Measurements from ENCODE around the gene RETSAT. TPM values are rescaled to one million over a fixed set of nuclear protein-coding genes. Genes with fewer than 3 reads are reported as not detected.
"Not testable (repeated sequence)": the region's sequence is repeated elsewhere in the genome, so short reads cannot be mapped to it uniquely, and the experiment has no call there.

RETSAT gene
- total and polyA plus RNA-seq, 5 experiments from 2014 or later, result 6.6 to 25.6 (median 15.1) TPM

GRCh38 chr2:85376291-85377065 is 22.1 kb upstream of the RETSAT start:
- H3K4me3 Mint-ChIP-seq, result no peak overlapping the region
- H3K9me3 Mint-ChIP-seq, result peaks cover 0 to 6% (median 2%) of the 10 kb centered on the region in 9 donors
- H3K27me3 Mint-ChIP-seq, result no peaks in the 10 kb centered on the region
- POLR2A ChIA-PET, result no interaction called here
- peaks cover 0 to 3% (median 0%) of the 10 kb centered on the region in 4 donors for H3K4me1 Mint-ChIP-seq
- H3K27ac Mint-ChIP-seq, result no peak overlapping the region
- H3K36me3 Mint-ChIP-seq, result peaks cover 15 to 68% (median 57%) of the 10 kb centered on the region in 3 donors
- ATAC-seq, result no peak
- no peak for DNase-seq

GRCh38 chr2:85371045-85371444 is 16.7 kb upstream of the RETSAT start:
- Mint-ChIP-seq H3K27ac (no peak overlapping the region), H3K9me3 (no peaks in the 10 kb centered on the region), H3K27me3 (no peaks in the 10 kb centered on the region), H3K4me1 (peaks cover 0 to 3% (median 0%) of the 10 kb centered on the region in 4 donors), H3K4me3 (no peak overlapping the region), H3K36me3 (peaks cover 0 to 44% (median 17%) of the 10 kb centered on the region in 3 donors)
- POLR2A ChIA-PET, result no interaction called here
- ATAC-seq, result no peak
- DNase-seq, result no peak

DNA sequence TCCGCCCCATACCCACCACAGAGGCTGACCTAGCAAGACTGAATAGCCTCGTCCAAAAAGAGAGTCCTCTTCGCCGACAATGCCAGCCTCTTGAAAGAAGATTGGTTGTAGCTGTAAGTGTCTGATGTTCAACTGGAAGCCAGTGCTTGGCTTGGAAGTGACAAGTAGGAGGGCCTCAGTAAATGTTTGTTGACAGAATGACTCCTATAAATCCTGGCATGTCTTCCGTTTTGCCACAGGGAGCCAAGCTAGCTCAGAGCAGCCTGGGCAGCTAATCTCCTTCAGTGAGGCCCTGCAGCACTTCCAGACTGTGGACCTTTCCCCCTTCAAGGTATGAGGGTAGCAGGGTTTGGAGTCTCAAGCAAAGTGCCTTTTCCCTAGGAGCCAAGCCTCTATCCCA is 15.2 kb upstream of the RETSAT start:
- DNase-seq, result no peak
- H3K9me3 Mint-ChIP-seq, result no peaks in the 10 kb centered on the region

DNA sequence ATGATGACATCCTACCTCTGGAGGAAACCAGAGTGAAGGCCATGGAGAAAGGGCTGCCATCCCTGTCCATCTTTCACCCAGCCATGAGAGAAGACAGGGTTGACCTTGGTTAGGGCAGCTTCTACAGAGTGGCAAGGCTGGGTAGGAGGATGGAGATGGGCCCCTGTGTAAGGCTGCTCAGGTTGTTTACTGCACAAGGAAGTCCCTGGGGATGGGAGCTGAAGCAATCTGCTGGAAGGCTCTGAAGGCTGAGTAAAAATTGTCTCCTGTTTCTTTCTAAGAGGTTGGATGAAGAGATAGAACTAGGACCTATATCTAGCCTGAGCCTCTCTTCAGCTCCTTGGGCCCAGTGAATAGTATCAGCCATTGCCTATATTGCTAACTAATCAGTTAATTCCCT is 14.6 kb upstream of the RETSAT start:
- Mint-ChIP-seq H3K4me1 (no peaks in the 10 kb centered on the region), H3K27ac (no peak overlapping the region), H3K27me3 (no peaks in the 10 kb centered on the region), H3K4me3 (no peak overlapping the region), H3K9me3 (no peaks in the 10 kb centered on the region), H3K36me3 (peaks cover 0 to 31% (median 9%) of the 10 kb centered on the region in 3 donors)
- ATAC-seq, result no peak
- DNase-seq, result no peak
- POLR2A ChIA-PET, result interaction anchor here (1.2 kb wide), 1 partner anchor 42 kb away, joined by 4 read pairs; no protein-coding TSS in a partner anchor

More for the DNA sequence above, 15.2 kb upstream of the RETSAT start:
- Mint-ChIP-seq H3K4me3 (no peak overlapping the region), H3K4me1 (no peaks in the 10 kb centered on the region), H3K36me3 (peaks cover 0 to 33% (median 12%) of the 10 kb centered on the region in 3 donors), H3K27me3 (no peaks in the 10 kb centered on the region), H3K27ac (no peak overlapping the region)
- ATAC-seq, result no peak
- POLR2A ChIA-PET, result interaction anchor here (0.8 to 1.2 kb wide), 2 partner anchors 43 to 169 kb away, joined by 3 to 4 read pairs; partner anchors contain the start of gene MAT2A

DNA sequence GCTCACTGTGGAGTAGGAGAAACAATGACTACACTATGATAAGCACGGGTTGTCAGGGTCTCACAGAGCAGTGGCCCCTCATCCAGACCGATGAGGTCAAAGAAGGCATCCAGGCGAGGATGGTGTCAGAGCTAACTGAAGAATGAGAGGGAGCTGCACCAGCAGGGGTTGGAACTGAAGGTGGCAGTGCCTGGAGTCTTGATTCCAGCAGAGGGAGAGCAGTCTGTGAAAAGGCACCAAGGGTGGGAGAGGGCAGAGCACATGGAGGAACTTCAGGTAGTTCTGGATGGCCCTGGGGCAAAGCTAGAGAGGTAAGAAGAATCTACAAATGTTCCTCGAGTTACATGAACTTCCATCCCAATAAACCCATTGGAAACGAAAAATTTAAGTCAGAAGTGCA is 12.9 kb upstream of the RETSAT start:
- no peak for ATAC-seq
- Mint-ChIP-seq H3K27ac (peak overlapping the region in 2 of 10 donors; percentile 59 to 66), H3K4me1 (no peaks in the 10 kb centered on the region), H3K4me3 (no peak overlapping the region), H3K9me3 (no peaks in the 10 kb centered on the region), H3K27me3 (no peaks in the 10 kb centered on the region), H3K36me3 (peaks cover 4 to 40% (median 12%) of the 10 kb centered on the region in 3 donors)
- no peak for DNase-seq
- POLR2A ChIA-PET, result no interaction called here

GRCh38 chr2:85362653-85363387 is 8.5 kb upstream of the RETSAT start:
- H3K27me3 Mint-ChIP-seq, ATAC-seq, H3K4me3 Mint-ChIP-seq, DNase-seq, H3K9me3 Mint-ChIP-seq, POLR2A ChIA-PET: not testable (repeated sequence)
- Mint-ChIP-seq H3K27ac (peak overlapping the region in 1 of 10 donors; percentile 27), H3K4me1 (peaks cover 6 to 14% (median 10%) of the 10 kb centered on the region in 4 donors), H3K36me3 (peaks cover 4 to 65% (median 26%) of the 10 kb centered on the region in 3 donors)

GRCh38 chr2:85357736-85358135 is 3.4 kb upstream of the RETSAT start:
- no peak for DNase-seq
- H3K4me1 Mint-ChIP-seq, result peaks cover 20 to 56% (median 50%) of the 10 kb centered on the region in 4 donors
- ATAC-seq, result no peak
- no peak overlapping the region for H3K27ac Mint-ChIP-seq
- peaks cover 0 to 52% (median 26%) of the 10 kb centered on the region in 3 donors for H3K36me3 Mint-ChIP-seq
- no peaks in the 10 kb centered on the region for H3K27me3 Mint-ChIP-seq
- H3K9me3 Mint-ChIP-seq, result no peaks in the 10 kb centered on the region
- POLR2A ChIA-PET, result interaction anchor here (1.9 kb wide), 1 partner anchor 31 kb away, joined by 7 read pairs; no protein-coding TSS in a partner anchor
- H3K4me3 Mint-ChIP-seq, result peak overlapping the region in 4 of 10 donors; percentile 16 to 40 (median 26)

DNA sequence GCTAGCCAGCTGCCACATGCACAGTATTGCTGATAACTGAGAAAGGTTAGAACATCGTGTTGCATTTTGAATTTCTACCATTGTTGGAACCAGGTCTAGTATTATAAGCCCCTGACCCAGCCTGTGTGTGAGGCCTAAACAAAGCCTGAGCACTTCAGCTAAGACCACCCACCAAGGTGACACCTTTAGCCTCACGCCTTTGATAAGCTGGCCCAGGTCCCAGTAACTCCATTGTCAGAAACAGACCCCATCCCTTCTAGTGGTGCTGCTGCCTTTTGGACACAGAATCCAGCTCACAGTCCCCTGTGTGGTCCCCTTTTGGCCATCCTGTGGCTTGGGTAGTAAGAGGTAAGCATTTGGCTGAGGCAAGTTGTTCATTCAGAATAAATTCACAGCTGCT is 1.9 kb upstream of the RETSAT start:
- Mint-ChIP-seq H3K4me1 (peaks cover 20 to 68% (median 53%) of the 10 kb centered on the region in 4 donors), H3K27ac (no peak overlapping the region), H3K4me3 (peak overlapping the region in 3 of 10 donors; percentile 89 to 98 (median 95)), H3K27me3 (no peaks in the 10 kb centered on the region), H3K9me3 (no peaks in the 10 kb centered on the region), H3K36me3 (peaks cover 0 to 39% (median 18%) of the 10 kb centered on the region in 3 donors)
- ATAC-seq, result no peak
- DNase-seq, result no peak
- POLR2A ChIA-PET, result interaction anchor here (0.7 to 1.9 kb wide), 3 partner anchors 30 to 184 kb away, joined by 3 to 7 read pairs (median 4); no protein-coding TSS in a partner anchor

DNA sequence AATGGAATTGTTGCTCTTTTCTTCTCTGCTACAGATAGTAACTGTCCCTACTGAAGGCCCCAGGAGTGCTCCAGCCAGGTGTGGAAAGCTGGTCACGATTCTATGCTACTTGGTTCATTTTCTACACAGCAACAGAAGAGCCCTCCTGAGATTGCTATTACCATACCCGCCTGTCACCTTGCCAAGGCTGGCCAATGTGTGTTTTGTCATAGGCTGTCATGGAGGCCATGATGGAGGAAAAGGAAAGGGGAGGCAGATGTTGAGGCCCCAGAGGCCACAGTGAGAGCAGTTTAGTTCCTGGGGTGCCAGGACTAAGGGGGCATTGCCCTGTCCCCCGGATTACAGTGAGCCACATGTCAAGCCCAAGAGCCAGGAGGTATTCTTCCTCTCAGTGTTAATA is 1.2 kb upstream of the RETSAT start:
- peak overlapping the region in 9 of 10 donors; percentile 61 to 99 (median 95) for H3K27ac Mint-ChIP-seq
- H3K36me3 Mint-ChIP-seq, result peaks cover 0 to 40% (median 20%) of the 10 kb centered on the region in 3 donors
- DNase-seq (no peak), ATAC-seq (no peak)
- H3K4me3 Mint-ChIP-seq, result peak overlapping the region; percentile 89 to 100 (median 98)
- POLR2A ChIA-PET, result interaction anchor here (1.1 to 7.3 kb wide), 9 partner anchors 11 to 256 kb away, joined by 5 to 122 read pairs (median 13); partner anchors contain the start of genes C2orf68, MAT2A, SH2D6 and TGOLN2
- peaks cover 20 to 71% (median 53%) of the 10 kb centered on the region in 4 donors for H3K4me1 Mint-ChIP-seq
- no peaks in the 10 kb centered on the region for H3K9me3 Mint-ChIP-seq
- H3K27me3 Mint-ChIP-seq, result no peaks in the 10 kb centered on the region

DNA sequence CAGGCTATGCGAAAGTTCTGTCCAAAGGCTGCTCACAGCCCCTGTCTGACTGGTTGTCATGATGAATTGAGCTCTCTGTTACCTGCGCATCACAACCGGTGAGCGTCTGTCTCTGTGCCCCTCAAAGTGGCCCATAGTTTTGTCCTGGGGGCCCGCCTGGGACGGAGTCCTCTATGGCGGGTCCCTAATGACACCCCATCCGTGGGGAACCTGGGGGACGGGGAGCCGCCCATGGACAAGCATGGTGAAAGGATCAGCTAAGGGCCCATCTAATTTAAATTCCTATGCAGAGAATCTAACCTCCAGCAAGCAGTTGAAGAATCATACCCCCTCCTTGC is 714 bp upstream of the RETSAT start:
- Mint-ChIP-seq H3K4me3 (peak overlapping the region; percentile 89 to 100 (median 98)), H3K4me1 (peaks cover 22 to 71% (median 53%) of the 10 kb centered on the region in 4 donors), H3K9me3 (no peaks in the 10 kb centered on the region), H3K36me3 (peaks cover 0 to 43% (median 23%) of the 10 kb centered on the region in 3 donors), H3K27me3 (no peaks in the 10 kb centered on the region), H3K27ac (peak overlapping the region; percentile 95 to 100 (median 99))
- POLR2A ChIA-PET, result interaction anchor here (0.8 to 7.3 kb wide), 15 partner anchors 9 to 641 kb away, joined by 3 to 122 read pairs (median 6); partner anchors contain the start of genes C2orf68, MAT2A, SH2D6 and TGOLN2
- peak; percentile 9 to 13 for ATAC-seq
- no peak for DNase-seq

- Mint-ChIP-seq H3K4me1 (peaks cover 22 to 66% (median 51%) of the 10 kb centered on the region in 4 donors), H3K27ac (peak overlapping the region; percentile 95 to 100 (median 99)), H3K36me3 (peaks cover 0 to 44% (median 27%) of the 10 kb centered on the region in 3 donors), H3K9me3 (no peaks in the 10 kb centered on the region), H3K4me3 (peak overlapping the region; percentile 89 to 100 (median 98)), H3K27me3 (no peaks in the 10 kb centered on the region)
- DNase-seq (peak in 1 of 10 donors; percentile 3), ATAC-seq (peak in 1 of 2 donors; percentile 1)
- POLR2A ChIA-PET, result interaction anchor here (0.6 to 7.3 kb wide), 17 partner anchors 8 to 258 kb away, joined by 3 to 122 read pairs (median 6); partner anchors contain the start of genes C2orf68, MAT2A, SH2D6 and TGOLN2
Observed at GRCh38 chr2:85353876-85354285, 447 bp downstream of the RETSAT start.

GRCh38 chr2:85347599-85347998 is 6.7 kb downstream of the RETSAT start:
- H3K27me3 Mint-ChIP-seq, result no peaks in the 10 kb centered on the region
- POLR2A ChIA-PET, result interaction anchor here (1.1 kb wide), 1 partner anchor 20 kb away, joined by 3 read pairs; the partner anchor contains the start of gene TGOLN2
- H3K9me3 Mint-ChIP-seq, result no peaks in the 10 kb centered on the region
- H3K4me1 Mint-ChIP-seq, result peaks cover under 1 to 13% (median 2%) of the 10 kb centered on the region in 4 donors
- ATAC-seq, result no peak
- H3K4me3 Mint-ChIP-seq, result no peak overlapping the region
- H3K27ac Mint-ChIP-seq, result no peak overlapping the region
- no peak for DNase-seq
- H3K36me3 Mint-ChIP-seq, result peaks cover 0 to 75% (median 44%) of the 10 kb centered on the region in 3 donors
